Prostate gland (tissue), 2 donors: ENCODE measurements around the gene BCAP29. TPM values are rescaled to one million over a fixed set of nuclear protein-coding genes. Genes with fewer than 3 reads are reported as not detected.

ENCODE experiments used
- DNase-seq: peaks from one replicate; pipeline ENCODE4 v3.0.0-alpha.2; 2019; ENCODE audit warnings: low spot score
- H3K27ac ChIP-seq, 2 donors: fragments of 200-600 bp; sonication (generic); 2 replicates each; pipeline ENCODE4 v1.5.1; 2017 to 2019
- H3K27me3 ChIP-seq: fragments of 200-600 bp; sonication (generic); replicated peaks from 2 replicates; pipeline ENCODE4 v1.5.1; 2019; ENCODE audit not compliant: insufficient read depth
- H3K36me3 ChIP-seq, 2 donors: fragments of 200-600 bp; sonication (generic); 1 replicate in 1 of 2; 2 replicates in 1 of 2; pipeline versions ENCODE4 v1.5.1 to v1.8.1; 2017 to 2019
- H3K4me1 ChIP-seq: fragments of 200-600 bp; sonication (generic); replicated peaks from 2 replicates; pipeline ENCODE4 v1.5.1; 2019
- H3K4me3 ChIP-seq, 2 donors: fragments of 200-600 bp; sonication (generic); 2 replicates each; pipeline ENCODE4 v1.5.1; 2017 to 2019
- H3K9me3 ChIP-seq: fragments of 200-600 bp; sonication (generic); 2 replicates; pipeline ENCODE4 v1.5.1; 2017
- CTCF ChIP-seq, 4 experiments: fragments of 200-600 bp in 2 of 4; fragments of 450-650 bp in 2 of 4; sonication (generic) in 2 of 4; IDR thresholded peaks; 1 replicate in 3 of 4; 2 replicates in 1 of 4; pipeline ENCODE4 v1.5.1; 2016 to 2019; ENCODE audit warnings: antibody characterized with exemption in 4 of 4, mild to moderate bottlenecking in 2 of 4, moderate library complexity in 2 of 4
- POLR2A ChIP-seq: fragments of 450-650 bp; IDR thresholded peaks from one replicate; pipeline ENCODE4 v1.6.1; 2016; ENCODE audit warnings: antibody characterized with exemption, mild to moderate bottlenecking
- POLR2AphosphoS5 ChIP-seq: sonication (generic); formaldehyde crosslinking; IDR thresholded peaks from one replicate; pipeline ENCODE4 v1.6.1; 2017; ENCODE audit warnings: antibody characterized with exemption
- WGBS: methylation state at CpG from one replicate; pipeline ENCODE4 v1.1.5; 2018; 5-methylcytosine and 5-hydroxymethylcytosine counted together
- intact Hi-C: fragments of 100-400 bp; cut with DNase I; formaldehyde crosslinking; loops from one replicate; pipeline ENCODE4 v1.14.2; 2022
- small RNA-seq, 2 donors: library from RNA; depleted of rRNA; stranded (forward); fragments of <200 nt; gene quantifications; one replicate each; pipeline ENCODE3, GENCODE V24; 2016
- total RNA-seq, 2 donors: library from RNA; depleted of rRNA; stranded (reverse); fragments of >200 nt; gene quantifications; one replicate each; pipeline ENCODE4 v1.1.0, GENCODE V29; 2016

The BCAP29 gene
- total RNA-seq, 2 donors from 2014 or later: 95.4 to 99.9 TPM

GRCh38 chr7:107668296-107668695 lies 88.2 kb downstream of the BCAP29 start:
- 82% methylated on average over 4 of the region's 4 CpGs for WGBS
- H3K4me3 ChIP-seq: no peak overlapping the region
- H3K4me1 ChIP-seq: no peaks in the 10 kb centered on the region
- no peaks in the 10 kb centered on the region for H3K9me3 ChIP-seq
- no peaks in the 10 kb centered on the region for H3K27me3 ChIP-seq
- no peaks in the 10 kb centered on the region for H3K36me3 ChIP-seq
- intact Hi-C loops: no loop called here
- DNase-seq: no peak
- TF ChIP-seq POLR2AphosphoS5: no peak
- no peak for TF ChIP-seq CTCF (IDR thresholded peaks at IDR 0.05)
- no peak for TF ChIP-seq POLR2A
- no peak overlapping the region for H3K27ac ChIP-seq

Small RNAs within 50 kb of the gene (small RNA-seq; reads per million reads assigned to genes)
- 0 reads per million in 2 donors for gene BANF1P5
- 0 reads per million in 2 donors for gene RF01233

Other genes with a start within 250 kb of the BCAP29 start
- gene GPR22, start 110.2 kb upstream of the BCAP29 start, total RNA-seq: not detected
- gene COG5, start 16.3 kb upstream of the BCAP29 start, total RNA-seq: 10 to 100 TPM; 35.1 to 86.4 TPM
- gene DUS4L, start 16.3 kb upstream of the BCAP29 start, total RNA-seq: 10 to 100 TPM in 1 of 2 donors, 1 to 10 TPM in 1; 9.7 to 15.3 TPM
- 1 to 10 TPM; 1.0 to 3.4 TPM for gene SLC26A4, start 80.6 kb downstream of the BCAP29 start, total RNA-seq
- gene CBLL1, start 163.9 kb downstream of the BCAP29 start, total RNA-seq: 10 to 100 TPM; 35.3 to 49.2 TPM
- 1 to 10 TPM in 1 of 2 donors, under 1 TPM in 1; 0.91 to 3.3 TPM for gene SLC26A3, start 223.0 kb downstream of the BCAP29 start, total RNA-seq